WTC11 (cell line): Measurements from ENCODE around the gene MORN4. TPM values are rescaled to one million over a fixed set of nuclear protein-coding genes. Genes with fewer than 3 reads are reported as not detected.

Experiments used
- ATAC-seq: fragments of 200-7000 bp; cut with Tn5 transposase; 2 replicates; pipeline ENCODE4 v1.10.0; 2021; ENCODE audit warnings: mild to moderate bottlenecking, moderate library complexity
- CTCF ChIA-PET: fragments of 300-600 bp; sonication (Branson Sonifier 250); formaldehyde crosslinking; loops from one replicate; lab custom pipeline; 2021; ENCODE audit warnings: antibody characterized with exemption; lab: Charles Lee
- POLR2A ChIA-PET: fragments of 350-600 bp; sonication (Branson Sonifier 250); formaldehyde crosslinking; loops from one replicate; lab custom pipeline; 2021; ENCODE audit warnings: antibody characterized with exemption; lab: Charles Lee
- DNase-seq: peaks from one replicate; pipeline ENCODE4 v3.0.0; 2021; ENCODE audit warnings: low spot score
- H3K27ac Mint-ChIP-seq: 2 replicates; pipeline ENCODE4 v1.8.0; 2021; ENCODE audit warnings: mixed read lengths
- H3K27me3 Mint-ChIP-seq: 2 replicates; pipeline ENCODE4 v1.8.0; 2021; ENCODE audit warnings: low read depth, mild to moderate bottlenecking, moderate library complexity, mixed read lengths
- H3K36me3 Mint-ChIP-seq: 2 replicates; pipeline ENCODE4 v1.8.0; 2021; ENCODE audit warnings: mixed read lengths
- H3K4me1 Mint-ChIP-seq: 2 replicates; pipeline ENCODE4 v1.8.0; 2022; ENCODE audit warnings: mixed read lengths
- H3K4me3 Mint-ChIP-seq: 2 replicates; pipeline ENCODE4 v1.8.0; 2021; ENCODE audit warnings: mild to moderate bottlenecking, moderate library complexity, mixed read lengths
- H3K9me3 Mint-ChIP-seq: 2 replicates; pipeline ENCODE4 v1.8.0; 2021; ENCODE audit warnings: mixed read lengths
- AFF4 ChIP-seq: sonication (generic); formaldehyde crosslinking; IDR thresholded peaks from 2 replicates; pipeline ENCODE4 v1.8.1; 2023; ENCODE audit warnings: mild to moderate bottlenecking, missing genetic modification reagents, borderline replicate concordance
- ATF1 ChIP-seq: sonication (generic); formaldehyde crosslinking; IDR thresholded peaks from 2 replicates; pipeline ENCODE4 v1.8.1; 2023; ENCODE audit warnings: mild to moderate bottlenecking, moderate library complexity, missing genetic modification reagents
- ATF2 ChIP-seq: sonication (generic); formaldehyde crosslinking; IDR thresholded peaks from 2 replicates; pipeline ENCODE4 v1.8.1; 2022; ENCODE audit warnings: low read depth, missing genetic modification reagents, borderline replicate concordance
- CREB1 ChIP-seq: sonication (generic); formaldehyde crosslinking; IDR thresholded peaks from 2 replicates; pipeline ENCODE4 v1.8.0; 2023; ENCODE audit warnings: mild to moderate bottlenecking, missing genetic modification reagents
- E2F4 ChIP-seq: sonication (generic); formaldehyde crosslinking; IDR thresholded peaks from 2 replicates; pipeline ENCODE4 v1.8.1; 2022; ENCODE audit warnings: low read depth, mild to moderate bottlenecking, moderate library complexity, missing genetic modification reagents, borderline replicate concordance
- ZMAT4 ChIP-seq: fragments of 250-450 bp; sonication (Bioruptor Pico); IDR thresholded peaks from 2 replicates; pipeline ENCODE4 v1.9.0; 2021; ENCODE audit warnings: mild to moderate bottlenecking
- ZNF317 ChIP-seq: sonication (generic); formaldehyde crosslinking; IDR thresholded peaks from 2 replicates; pipeline ENCODE4 v1.8.1; 2023; ENCODE audit warnings: low read depth, mild to moderate bottlenecking, moderate library complexity, missing genetic modification reagents, borderline replicate concordance
- ZNF416 ChIP-seq: fragments of 250-450 bp; sonication (Bioruptor Pico); IDR thresholded peaks from 2 replicates; pipeline ENCODE4 v1.9.0; 2021; ENCODE audit warnings: mild to moderate bottlenecking, inconsistent platforms
- ZNF512 ChIP-seq: sonication (generic); formaldehyde crosslinking; IDR thresholded peaks from 2 replicates; pipeline ENCODE4 v1.8.1; 2022; ENCODE audit warnings: missing genetic modification reagents, borderline replicate concordance
- ZNF532 ChIP-seq: fragments of 250-450 bp; sonication (Bioruptor Pico); IDR thresholded peaks from 2 replicates; pipeline ENCODE4 v1.9.0; 2021; ENCODE audit warnings: mild to moderate bottlenecking, borderline replicate concordance
- ZNF671 ChIP-seq: fragments of 250-450 bp; sonication (Bioruptor Pico); IDR thresholded peaks from 2 replicates; pipeline ENCODE4 v1.8.0; 2021; ENCODE audit warnings: mild to moderate bottlenecking
- total RNA-seq: library from RNA; stranded (reverse); gene quantifications from 3 replicates; pipeline ENCODE4 v1.2.3, GENCODE V29; 2021

The MORN4 gene
- total RNA-seq, 1 experiment from 2014 or later = 21.8 TPM

- POLR2A ChIA-PET = interaction anchor here (0.7 kb wide), 1 partner anchor 43 kb away, joined by 3 read pairs; no protein-coding TSS in a partner anchor
- Mint-ChIP-seq H3K4me3 (no peak overlapping the region), H3K27me3 (no peaks in the 10 kb centered on the region), H3K9me3 (no peaks in the 10 kb centered on the region)
- CTCF ChIA-PET = interaction anchor here (0.6 to 2.0 kb wide), 5 partner anchors 19 to 59 kb away, joined by 3 to 5 read pairs (median 4); partner anchors contain the start of gene ANKRD2
- TF ChIP-seq CREB1 (CRISPR knock-in tag) (no peak), ATF2 (CRISPR knock-in tag) (no peak), ZMAT4 (CRISPR knock-in tag) (no peak), ATF1 (no peak), ZNF416 (CRISPR knock-in tag) (no peak), E2F4 (CRISPR knock-in tag) (no peak), ZNF532 (CRISPR knock-in tag) (no peak), ZNF317 (CRISPR knock-in tag) (no peak)
- TF ChIP-seq, all 79 proteins: peak for 0
- Mint-ChIP-seq H3K4me1 (no peaks in the 10 kb centered on the region), H3K36me3 (no peaks in the 10 kb centered on the region), H3K27ac (no peak overlapping the region)
- DNase-seq (no peak), ATAC-seq (no peak)
Measured at GRCh38 chr10:97593421-97593820, 39.9 kb downstream of the MORN4 start.

GRCh38 chr10:97590748-97591495 lies 42.4 kb downstream of the MORN4 start:
- Mint-ChIP-seq H3K36me3 (no peaks in the 10 kb centered on the region), H3K27ac (no peak overlapping the region), H3K4me3 (no peak overlapping the region), H3K27me3 (no peaks in the 10 kb centered on the region), H3K4me1 (no peaks in the 10 kb centered on the region), H3K9me3 (no peaks in the 10 kb centered on the region)
- TF ChIP-seq ZNF671 (CRISPR knock-in tag) = no peak
- TF ChIP-seq ZNF512 (CRISPR knock-in tag) = no peak
- TF ChIP-seq AFF4 (CRISPR knock-in tag) = no peak
- DNase-seq = no peak
- CTCF ChIA-PET = interaction anchor here (1.0 to 1.5 kb wide), 2 partner anchors 21 to 56 kb away, joined by 3 to 5 read pairs; no protein-coding TSS in a partner anchor
- no peak for ATAC-seq
- POLR2A ChIA-PET = no interaction called here
